ENCODE data around the gene RFX7. TPM values are rescaled to one million over a fixed set of nuclear protein-coding genes. Genes with fewer than 3 reads are reported as not detected.

Gene RFX7
- total RNA-seq, 1 experiment from 2014 or later = 29.8 TPM

GRCh38 chr15:56051676-56052075, 192.0 kb downstream of the RFX7 start:
- Mint-ChIP-seq H3K4me1 (ENCODE audit: insufficient read depth, unreplicated experiment) (peaks cover 15% of the 10 kb centered on the region), H3K9me3 (ENCODE audit: unreplicated experiment) (no peaks in the 10 kb centered on the region), H3K27ac (ENCODE audit: low read depth, unreplicated experiment) (no peak overlapping the region), H3K4me3 (ENCODE audit: unreplicated experiment) (no peak overlapping the region), H3K27me3 (ENCODE audit: insufficient read depth, unreplicated experiment) (no peaks in the 10 kb centered on the region), H3K36me3 (ENCODE audit: insufficient read depth, unreplicated experiment) (no peaks in the 10 kb centered on the region)
- DNase-seq (ENCODE audit: unreplicated experiment) = no peak
- no TSS peak for BruUV-seq (replicated peaks)
- ChIA-PET CTCF (interaction anchor here (0.6 to 5.2 kb wide), 9 partner anchors 8 to 403 kb away, joined by 3 to 79 read pairs (median 4); partner anchors contain the start of gene NEDD4), POLR2A (interaction anchor here (0.9 to 3.2 kb wide), 8 partner anchors 11 to 137 kb away, joined by 3 to 27 read pairs (median 6); partner anchors contain the start of gene NEDD4)
- no peak for TF ChIP-seq CTCF (IDR thresholded peaks at IDR 0.05; ENCODE audit: unreplicated experiment)
- intact Hi-C loops (cut with micrococcal nuclease) = loop anchor here (1.0 kb wide), 3 partner anchors 58 to 403 kb away; partner anchors contain the start of gene NEDD4

- intact Hi-C loops (cut with micrococcal nuclease) = no loop called here
These were observed 194.1 kb downstream of the RFX7 start for GRCh38 chr15:56049577-56049976.

GRCh38 chr15:56047354-56047753, 196.3 kb downstream of the RFX7 start:
- no TSS peak for BruUV-seq (replicated peaks)
- H3K9me3 Mint-ChIP-seq (ENCODE audit: unreplicated experiment) = no peaks in the 10 kb centered on the region
- intact Hi-C loops (cut with micrococcal nuclease) = no loop called here
- no peak for TF ChIP-seq CTCF (IDR thresholded peaks at IDR 0.05; ENCODE audit: unreplicated experiment)
- CTCF ChIA-PET = interaction anchor here (0.6 to 2.3 kb wide), 5 partner anchors 16 to 130 kb away, joined by 3 to 16 read pairs (median 3); partner anchors contain the start of gene NEDD4
- POLR2A ChIA-PET = interaction anchor here (0.8 to 1.5 kb wide), 4 partner anchors 46 to 54 kb away, joined by 3 to 5 read pairs (median 4); partner anchors contain the start of gene NEDD4
- H3K4me1 Mint-ChIP-seq (ENCODE audit: insufficient read depth, unreplicated experiment) = peaks cover 13% of the 10 kb centered on the region
- H3K27ac Mint-ChIP-seq (ENCODE audit: low read depth, unreplicated experiment) = peak overlapping the region; percentile 43
- no peaks in the 10 kb centered on the region for H3K36me3 Mint-ChIP-seq (ENCODE audit: insufficient read depth, unreplicated experiment)
- no peaks in the 10 kb centered on the region for H3K27me3 Mint-ChIP-seq (ENCODE audit: insufficient read depth, unreplicated experiment)
- DNase-seq (ENCODE audit: unreplicated experiment) = no peak
- H3K4me3 Mint-ChIP-seq (ENCODE audit: unreplicated experiment) = no peak overlapping the region

More at GRCh38 chr15:56049577-56049976, 194.1 kb downstream of the RFX7 start:
- Mint-ChIP-seq H3K27me3 (ENCODE audit: insufficient read depth, unreplicated experiment) (no peaks in the 10 kb centered on the region), H3K4me1 (ENCODE audit: insufficient read depth, unreplicated experiment) (peaks cover 15% of the 10 kb centered on the region), H3K9me3 (ENCODE audit: unreplicated experiment) (no peaks in the 10 kb centered on the region), H3K27ac (ENCODE audit: low read depth, unreplicated experiment) (no peak overlapping the region), H3K4me3 (ENCODE audit: unreplicated experiment) (no peak overlapping the region), H3K36me3 (ENCODE audit: insufficient read depth, unreplicated experiment) (no peaks in the 10 kb centered on the region)
- POLR2A ChIA-PET = no interaction called here
- no peak for TF ChIP-seq CTCF (IDR thresholded peaks at IDR 0.05; ENCODE audit: unreplicated experiment)
- DNase-seq (ENCODE audit: unreplicated experiment) = no peak
- BruUV-seq (replicated peaks) = no TSS peak
- CTCF ChIA-PET = no interaction called here

- ChIA-PET CTCF (interaction anchor here (0.6 kb wide), 1 partner anchor 148 kb away, joined by 4 read pairs; no protein-coding TSS in a partner anchor), POLR2A (interaction anchor here (0.9 to 1.1 kb wide), 2 partner anchors 53 to 128 kb away, joined by 5 read pairs; no protein-coding TSS in a partner anchor)
- Mint-ChIP-seq H3K36me3 (ENCODE audit: insufficient read depth, unreplicated experiment) (no peaks in the 10 kb centered on the region), H3K4me1 (ENCODE audit: insufficient read depth, unreplicated experiment) (peaks cover 16% of the 10 kb centered on the region), H3K4me3 (ENCODE audit: unreplicated experiment) (no peak overlapping the region), H3K27me3 (ENCODE audit: insufficient read depth, unreplicated experiment) (no peaks in the 10 kb centered on the region), H3K9me3 (ENCODE audit: unreplicated experiment) (no peaks in the 10 kb centered on the region), H3K27ac (ENCODE audit: low read depth, unreplicated experiment) (no peak overlapping the region)
- TF ChIP-seq CTCF (IDR thresholded peaks at IDR 0.05; ENCODE audit: unreplicated experiment) = no peak
- intact Hi-C loops (cut with micrococcal nuclease) = no loop called here
- no peak for DNase-seq (ENCODE audit: unreplicated experiment)
- BruUV-seq (replicated peaks) = no TSS peak
These were observed 198.5 kb downstream of the RFX7 start for GRCh38 chr15:56045068-56045748.

Measured in MCF 10A (cell line).